HG03139 (cell line): Measurements from ENCODE around the gene LIF.

ENCODE experiments used
- ATAC-seq: cut with Tn5 transposase; IDR thresholded peaks from one replicate; pipeline ENCODE4 v1.9.1; 2021; ENCODE audit not compliant: unreplicated experiment

LIF gene

DNA sequence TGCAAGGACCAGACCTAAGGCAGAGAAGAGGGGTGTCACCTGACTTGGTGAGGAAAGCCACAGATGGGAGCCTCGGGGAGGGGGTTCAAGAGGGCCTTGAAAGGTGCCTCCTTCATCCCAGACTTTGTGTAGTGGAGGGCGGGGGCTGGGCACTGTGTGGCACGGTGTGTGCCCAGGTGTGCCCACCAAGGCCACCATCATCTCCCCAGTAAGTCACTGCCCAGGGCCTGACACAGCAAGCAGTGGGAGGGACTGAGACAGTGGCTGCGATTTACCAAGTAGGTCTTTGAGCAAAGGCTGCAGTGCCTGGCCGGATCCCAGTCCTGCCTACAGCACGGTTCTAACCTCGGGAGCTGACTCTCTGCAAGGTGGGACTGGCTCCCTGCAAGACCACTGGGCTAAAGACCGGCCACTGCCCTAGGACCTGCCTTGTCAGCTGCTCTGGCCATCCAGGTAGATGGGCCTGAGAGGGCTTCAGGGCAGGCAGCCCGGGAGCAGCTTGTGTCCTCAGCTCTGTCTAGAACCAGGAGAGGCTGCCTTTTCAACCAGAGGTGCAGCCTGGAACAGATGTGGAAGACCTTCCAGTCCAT lies 18.7 kb upstream of the LIF start:
- no peak for ATAC-seq

DNA sequence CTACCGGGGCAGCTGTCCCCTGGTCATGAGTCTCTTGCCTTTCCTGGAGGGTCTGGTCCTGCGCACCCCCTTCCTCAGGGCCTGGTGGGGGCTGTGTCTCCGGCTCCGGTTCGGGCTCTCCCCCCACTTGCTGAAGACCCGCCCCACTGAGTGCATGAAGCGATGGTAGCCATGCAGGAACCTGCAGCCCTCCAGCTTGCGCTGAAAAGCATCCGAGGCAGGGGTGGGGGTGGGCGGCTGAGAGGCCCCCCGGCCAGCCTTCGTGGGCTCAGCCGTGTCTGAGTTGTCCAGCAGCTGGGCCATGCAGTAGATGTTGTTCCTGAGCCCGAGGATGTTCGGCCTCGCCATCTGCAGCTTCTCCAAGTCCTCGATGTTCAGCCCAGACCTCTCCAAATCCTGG lies 17.3 kb upstream of the LIF start:
- no peak for ATAC-seq

DNA sequence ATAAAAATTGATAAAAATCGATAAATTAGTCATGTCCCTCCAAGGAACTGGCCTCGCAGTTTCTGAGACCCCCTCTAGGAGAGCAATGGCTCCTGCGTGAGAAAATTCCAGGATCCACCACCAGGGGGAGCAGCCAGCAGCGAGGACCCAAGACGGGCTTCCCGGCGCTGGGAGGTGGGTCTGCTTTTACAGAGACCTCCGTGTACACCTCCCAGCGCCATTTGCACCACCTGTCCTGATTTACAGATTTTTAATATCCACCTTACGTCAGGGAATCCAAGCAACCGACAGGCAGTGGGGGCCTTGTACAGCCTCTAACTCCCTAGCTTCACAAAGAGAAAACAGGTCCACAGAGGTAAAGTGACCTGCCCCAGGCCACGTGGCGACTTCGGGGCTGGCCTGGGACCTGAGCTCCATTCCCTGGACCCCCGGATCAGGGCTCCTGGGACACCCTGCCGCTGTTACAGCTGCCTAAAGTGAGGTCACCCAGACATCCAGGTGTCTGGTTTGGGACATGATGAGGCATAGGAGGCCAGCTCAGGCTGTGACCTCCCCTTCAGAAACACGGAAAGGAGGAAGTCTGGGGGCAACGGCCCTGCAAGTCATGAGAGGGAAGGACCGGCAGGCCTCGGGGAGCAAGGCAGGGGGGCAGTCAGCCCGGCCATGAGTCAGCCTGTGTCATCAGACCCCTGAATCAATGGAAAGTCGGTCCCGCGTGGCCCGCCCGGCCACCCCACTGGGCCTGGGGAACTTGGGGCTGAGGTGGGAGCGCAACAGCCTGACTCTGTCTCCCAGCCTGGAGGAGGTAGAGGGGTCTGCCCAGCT lies 16.6 kb upstream of the LIF start:
- ATAC-seq = no peak

DNA sequence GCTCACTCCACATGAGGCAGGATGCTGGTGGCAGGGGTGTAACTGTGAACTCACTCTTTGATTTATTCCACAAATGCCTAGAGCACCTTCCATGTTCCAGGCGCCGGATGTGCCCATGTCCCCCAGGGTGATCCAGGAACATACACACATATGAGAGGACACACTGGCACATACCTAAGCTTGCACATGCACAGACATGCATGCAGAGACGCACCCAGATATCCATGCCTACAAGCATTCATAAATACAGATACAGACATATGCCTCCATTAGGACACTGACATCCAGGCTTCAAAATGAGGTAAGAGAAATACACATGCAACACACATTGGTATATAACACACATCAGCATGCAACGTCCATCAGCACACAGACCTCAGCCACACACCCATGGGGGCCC lies 15.6 kb upstream of the LIF start:
- ATAC-seq = no peak

DNA sequence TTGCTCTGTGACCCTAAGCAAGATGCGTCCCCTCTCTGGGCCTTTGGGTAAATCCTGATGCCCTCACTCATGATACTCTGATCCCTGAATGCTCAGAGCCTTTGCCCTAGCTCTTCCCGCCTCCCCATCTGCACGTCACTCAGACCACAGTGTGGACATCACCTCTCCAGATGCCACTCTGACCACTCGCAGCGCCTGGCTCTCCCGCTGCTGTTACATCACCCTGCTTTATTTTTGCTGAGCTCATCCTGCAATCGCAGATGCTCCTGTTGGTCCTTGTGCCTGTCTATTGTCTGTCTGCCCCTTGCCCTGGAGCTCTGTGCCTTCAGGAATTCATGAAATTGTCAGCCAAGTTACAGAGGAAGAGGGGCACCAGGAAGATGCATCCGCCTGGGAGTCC lies 14.6 kb upstream of the LIF start:
- ATAC-seq = no peak

DNA sequence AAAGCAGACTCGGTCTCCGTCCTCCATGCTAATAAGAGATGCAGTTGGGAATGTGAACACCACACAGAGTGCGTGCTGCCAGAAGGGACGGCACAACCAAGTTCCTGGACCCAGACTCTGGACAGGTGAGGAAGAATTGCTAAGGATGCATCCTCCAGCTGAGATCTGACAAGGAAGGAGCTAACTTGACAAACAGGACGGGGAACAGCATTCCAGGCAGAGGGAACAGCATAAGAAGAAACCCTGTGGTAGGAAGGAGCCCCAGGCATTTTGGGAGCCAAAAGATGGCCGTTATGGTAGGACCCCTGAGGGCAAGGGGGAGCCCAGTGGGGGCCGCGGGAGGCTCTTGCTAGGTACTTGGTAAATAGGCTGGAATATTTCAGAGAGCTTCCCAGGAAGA lies 14.1 kb upstream of the LIF start:
- no peak for ATAC-seq

DNA sequence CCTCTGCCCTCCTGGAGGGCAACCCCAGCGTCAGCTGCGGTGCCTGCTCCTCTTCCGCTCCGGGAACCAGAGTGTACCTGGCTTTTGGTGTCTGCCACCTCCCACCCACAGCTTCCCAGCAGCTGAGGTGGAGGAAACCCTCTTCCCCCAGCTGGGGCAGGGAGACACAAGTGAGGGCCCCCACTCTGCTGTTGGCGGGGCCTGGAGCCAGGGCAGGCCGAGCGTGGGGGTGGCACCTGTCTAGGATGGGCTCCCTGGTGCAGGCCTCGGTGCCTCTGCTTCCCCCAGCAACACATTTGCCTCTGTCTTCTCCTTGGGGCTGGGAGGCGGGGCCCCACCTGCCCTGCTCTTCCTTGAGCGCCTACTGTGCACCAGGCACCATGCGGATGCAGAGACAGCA lies 13.7 kb upstream of the LIF start:
- no peak for ATAC-seq

DNA sequence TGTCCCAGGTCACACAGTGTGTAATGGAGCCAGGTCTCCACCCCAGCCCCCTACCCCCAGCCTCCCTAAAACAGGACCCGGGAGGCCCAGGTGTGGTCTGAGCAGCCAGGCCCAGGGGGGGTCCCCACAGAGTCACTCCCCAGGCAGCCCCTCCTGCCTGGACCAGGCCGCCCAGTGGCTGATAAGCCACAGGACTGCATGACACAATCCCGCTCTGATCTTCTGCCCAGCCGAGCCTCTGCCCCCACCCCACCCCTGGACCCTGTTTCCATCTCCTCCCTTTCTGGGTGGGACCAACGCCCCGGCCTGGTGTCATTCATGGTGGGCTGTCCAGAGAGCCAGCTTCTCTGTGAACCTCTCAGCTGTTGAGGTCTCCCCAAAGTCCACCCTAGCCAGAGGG lies 7.8 kb upstream of the LIF start:
- no peak for ATAC-seq

DNA sequence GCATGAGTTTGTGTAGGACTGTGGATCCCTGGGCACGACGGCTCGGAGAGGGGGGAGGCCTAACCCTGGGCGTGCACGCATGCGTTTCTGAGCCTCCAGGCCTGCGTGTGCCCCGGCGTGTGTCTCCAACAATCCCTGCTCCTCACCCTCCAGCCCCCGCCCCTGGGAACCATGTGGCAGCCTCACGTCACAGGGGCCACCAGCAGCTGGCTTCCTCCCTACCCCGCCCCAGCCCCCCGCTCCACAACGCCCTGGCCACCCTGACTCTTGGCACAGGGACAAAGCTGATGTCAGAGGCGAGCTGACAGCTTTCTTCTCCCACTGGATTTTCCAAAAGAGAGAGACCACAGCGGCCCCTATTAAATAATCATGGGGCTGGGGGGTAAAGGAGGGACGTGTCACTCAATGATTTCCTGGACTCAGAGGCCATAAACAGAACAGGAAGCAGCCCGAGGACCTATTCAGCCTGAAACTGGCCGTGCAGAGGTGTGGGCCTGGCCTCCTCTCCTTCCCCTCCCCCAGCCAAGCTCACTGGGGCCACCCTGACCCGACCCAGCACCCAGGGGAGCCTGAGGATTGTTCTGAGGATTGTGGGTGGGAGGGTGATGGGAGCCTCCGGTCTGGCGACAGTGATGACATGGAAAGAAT lies 6.8 kb upstream of the LIF start:
- ATAC-seq = no peak

DNA sequence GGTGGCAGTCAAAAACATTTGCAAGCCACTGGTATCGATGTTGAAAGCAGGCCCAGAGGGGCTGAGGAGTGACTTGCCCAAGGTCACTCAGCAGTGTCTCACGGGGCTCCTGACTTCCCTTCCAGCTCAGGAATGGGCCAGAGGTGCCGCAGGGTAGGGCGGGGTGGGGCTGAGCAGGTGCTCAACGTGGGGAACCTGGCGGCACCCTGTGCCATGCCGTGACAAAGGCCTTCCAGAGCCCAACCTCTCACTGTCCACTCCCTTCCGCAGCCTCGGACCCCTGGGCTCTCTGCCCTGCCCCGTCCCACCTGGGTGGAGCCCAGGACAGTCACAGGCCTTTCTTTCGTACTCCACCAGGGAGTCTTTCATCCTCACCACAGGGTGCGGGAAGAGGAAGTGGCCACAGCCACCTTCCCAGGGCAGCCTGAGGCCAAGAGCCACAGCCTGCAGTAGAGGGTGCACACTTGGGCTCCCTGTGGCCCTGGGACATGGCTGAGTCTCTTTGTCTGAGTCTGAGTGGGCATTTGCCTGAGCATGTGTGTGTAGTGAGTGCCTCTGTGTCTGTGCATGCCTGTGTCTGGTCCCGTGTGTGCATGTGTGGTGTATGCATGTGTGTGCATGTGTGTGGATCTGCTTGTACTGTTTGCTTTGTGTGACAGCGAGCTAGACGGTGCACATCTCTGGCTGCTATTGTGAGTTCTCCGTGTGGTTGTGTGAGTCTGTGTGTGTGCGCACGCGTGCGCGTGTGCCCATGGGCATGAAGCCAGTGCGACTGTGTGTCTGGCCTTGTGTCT lies 6.0 kb upstream of the LIF start:
- no peak for ATAC-seq

DNA sequence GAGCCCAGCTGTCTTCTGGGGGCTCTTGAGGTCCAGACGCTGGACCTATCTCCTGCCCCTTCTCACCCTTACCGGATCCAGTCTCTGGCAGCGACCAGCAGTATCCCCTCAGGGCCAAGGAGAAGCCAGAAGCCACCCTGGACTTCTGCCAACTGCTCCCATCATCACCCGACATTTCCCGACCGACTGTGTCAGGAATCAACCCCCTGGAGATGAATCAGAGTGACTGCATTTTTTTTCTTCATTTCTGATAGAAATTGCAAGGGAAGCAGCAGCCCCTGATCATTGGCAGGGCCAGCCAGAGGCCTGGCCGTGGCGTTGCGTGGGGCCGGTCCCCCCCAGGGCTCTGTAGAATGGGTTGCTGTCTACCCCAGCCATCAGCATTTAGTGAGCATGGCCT lies 5.2 kb upstream of the LIF start:
- no peak for ATAC-seq

DNA sequence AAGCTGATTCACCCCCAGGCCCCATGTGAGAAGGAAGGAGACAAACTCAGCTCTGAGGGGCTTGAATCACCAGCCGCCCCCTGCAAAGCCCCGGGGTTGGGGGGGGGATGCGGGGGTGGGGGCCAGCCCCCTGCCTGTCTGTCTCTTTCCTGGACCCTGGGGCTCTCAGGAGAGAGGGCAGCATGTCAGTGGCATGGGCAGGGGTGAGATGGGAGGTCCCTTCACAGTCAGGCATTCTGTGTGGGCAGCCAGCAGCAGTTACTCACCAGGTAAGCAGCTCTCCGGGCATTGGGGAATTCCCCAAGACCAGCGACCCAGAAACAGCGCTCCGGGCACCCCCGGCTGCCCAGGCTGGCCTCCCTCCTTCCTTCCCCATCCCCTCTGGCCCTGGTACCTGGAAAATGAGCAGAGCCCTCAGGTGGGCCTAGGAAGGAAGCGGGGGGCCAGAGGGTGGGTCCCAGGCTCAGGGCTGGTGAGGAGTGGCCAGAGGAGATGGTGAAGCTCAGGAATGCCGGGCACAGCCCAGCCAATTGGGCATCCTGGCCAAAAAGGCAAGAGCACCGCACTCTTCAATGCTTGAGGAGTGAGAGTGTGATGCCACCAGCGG lies 4.2 kb upstream of the LIF start:
- ATAC-seq = no peak

DNA sequence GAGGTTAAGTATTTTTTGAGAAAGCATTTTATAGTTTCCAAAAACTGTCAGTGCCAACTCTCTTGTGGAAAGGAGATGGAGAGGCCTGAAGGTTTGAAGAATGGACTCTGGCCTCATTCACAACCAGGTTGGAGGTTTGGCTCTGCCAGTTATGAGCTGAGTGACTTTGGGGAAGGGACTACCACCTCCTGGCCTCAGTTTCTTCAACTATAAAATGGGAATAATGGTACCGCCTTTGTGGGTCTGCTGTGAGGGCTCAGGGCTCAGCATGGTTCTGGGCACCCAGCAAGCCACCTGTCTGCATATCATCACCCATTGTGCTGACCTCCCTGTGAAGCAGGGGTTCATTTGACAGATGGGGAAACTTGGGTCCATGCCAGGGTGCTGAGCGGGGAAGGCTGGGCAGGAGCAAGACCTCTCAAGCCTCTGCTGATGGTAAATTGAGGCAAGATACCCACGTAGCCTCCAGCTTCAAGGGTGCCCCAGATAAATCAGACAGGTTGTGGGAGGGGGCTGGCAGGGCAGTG lies 3.5 kb upstream of the LIF start:
- ATAC-seq = no peak

DNA sequence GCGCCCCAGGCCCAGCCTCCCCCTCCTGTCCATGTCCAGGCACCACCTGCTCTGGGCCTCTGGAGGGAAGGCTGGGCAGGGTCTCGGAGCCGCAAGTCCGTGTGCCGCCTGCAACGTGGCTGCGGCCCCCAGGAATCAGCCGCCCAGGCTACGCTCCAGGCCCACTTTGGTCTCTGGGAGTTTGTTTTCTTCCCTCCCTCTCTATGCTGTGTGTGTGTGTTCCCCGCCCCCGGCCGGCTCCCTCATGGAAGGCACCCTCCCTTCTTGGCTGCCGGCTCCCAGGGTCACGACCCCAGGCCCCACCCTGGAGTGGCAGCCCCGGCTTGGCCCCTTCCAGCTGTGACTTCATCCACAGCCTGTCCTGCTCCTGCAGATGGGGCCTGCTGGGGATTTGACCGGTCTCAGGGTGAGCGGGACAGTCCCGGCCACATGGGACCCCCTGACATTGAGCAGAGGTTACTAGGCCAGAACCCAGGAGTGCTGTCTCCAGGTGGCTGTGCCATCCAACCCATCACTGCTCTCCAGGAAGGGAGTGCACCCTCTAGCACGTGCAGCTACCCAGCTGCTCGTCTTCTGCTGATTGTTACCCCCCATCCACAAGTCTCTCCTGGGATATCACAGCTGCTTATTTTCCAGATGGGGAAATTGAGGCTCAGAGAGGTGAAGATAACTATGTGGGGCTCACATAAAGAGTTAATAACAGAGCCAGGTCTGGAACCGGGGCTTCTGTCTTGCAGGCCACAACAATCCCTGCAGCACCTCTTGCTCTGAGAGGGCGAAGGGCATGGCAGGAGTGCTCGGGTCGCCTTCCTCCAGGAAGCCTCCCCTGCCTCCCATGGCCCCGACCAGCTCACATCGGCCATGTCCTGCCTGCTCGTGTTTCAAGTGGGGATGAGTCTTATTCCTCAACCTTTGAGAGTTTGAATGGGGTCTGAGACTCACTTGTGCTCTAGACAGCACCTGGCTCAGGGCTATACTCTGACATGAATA lies 2.8 kb upstream of the LIF start:
- ATAC-seq = no peak

DNA sequence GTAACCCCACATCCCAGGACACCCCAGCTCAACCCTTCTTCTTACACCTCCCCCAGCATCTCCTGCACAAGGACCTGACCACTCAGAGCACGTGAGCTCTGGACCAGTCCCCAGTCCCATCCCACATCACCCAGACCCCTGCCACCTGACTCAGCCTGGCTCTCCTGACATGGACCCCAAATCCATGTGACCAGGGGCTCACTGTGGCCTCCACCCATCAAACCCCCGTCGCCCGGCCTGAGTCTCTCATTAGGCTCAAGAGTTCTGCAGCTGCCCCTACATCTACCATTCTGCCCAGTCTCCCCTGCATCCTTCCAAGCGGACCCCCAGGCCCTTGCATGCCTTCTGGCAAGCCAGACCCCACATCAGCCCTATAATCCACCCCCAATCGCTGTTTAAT lies 1.9 kb upstream of the LIF start:
- no peak for ATAC-seq

DNA sequence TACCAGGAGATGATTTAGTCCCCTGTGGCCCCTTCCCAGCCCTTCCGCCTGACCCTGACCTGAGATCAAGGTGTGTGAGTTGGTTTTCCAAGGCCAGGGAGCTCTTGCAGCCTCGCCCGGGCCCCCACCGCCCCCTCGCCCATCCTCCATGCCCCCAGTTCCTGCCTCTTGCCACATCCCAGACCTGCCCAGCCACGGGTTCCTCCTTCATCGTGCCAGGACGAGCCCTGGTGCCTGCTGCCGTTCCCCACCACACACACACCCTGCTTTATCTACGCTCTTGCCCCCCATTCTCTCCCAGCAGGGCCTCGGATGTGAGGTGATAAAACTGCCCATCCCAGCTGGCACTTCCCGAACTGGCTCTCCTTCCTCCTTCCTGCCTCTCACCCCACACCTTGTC lies 1.4 kb upstream of the LIF start:
- no peak for ATAC-seq

DNA sequence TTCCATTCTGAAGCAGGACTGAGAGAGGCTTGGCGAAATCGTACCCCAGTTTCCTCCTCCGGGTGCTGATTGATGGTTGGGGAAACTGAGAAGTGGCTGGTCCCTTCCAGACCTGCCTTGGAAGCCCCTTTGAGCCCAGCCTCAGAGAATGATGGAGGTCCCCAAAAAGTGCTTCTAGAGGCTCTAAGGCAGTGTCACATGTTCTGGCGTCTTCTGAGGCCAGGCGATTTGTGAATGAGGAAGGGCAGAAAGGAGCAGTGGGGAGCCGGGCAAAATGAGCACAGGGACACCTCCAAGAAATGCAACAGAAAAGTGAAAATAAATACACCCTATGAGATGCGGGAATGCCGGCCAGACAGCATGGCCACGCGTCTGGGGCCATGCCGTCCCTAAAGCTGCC lies 1.0 kb upstream of the LIF start:
- no peak for ATAC-seq

DNA sequence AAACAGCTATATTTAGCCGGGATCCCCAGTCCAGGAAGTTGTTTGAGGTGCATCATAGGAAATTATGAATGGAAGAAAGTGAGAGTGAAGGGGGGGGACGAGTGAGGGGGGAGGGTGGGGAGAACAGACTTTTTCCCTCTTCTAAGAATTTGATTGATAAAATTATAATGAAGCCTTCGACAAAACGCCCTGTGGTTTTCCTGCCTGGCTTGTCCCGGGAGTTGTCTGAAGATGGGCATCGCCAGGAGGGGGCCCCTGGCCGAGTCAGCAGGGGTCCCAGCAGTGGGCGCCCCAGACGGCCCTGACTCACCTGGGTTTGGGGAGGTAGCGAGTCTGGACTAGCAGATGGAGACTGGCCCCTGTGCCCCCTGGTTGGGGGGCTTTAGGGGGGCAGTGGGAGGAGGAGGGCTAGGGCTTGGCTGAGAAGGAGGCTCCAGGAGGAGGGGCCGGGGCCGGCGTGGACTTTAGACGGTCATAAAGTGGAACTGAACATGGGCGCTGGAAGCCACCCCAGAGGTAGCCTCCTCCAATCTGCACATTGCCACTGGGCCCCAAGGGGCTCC lies 336 bp upstream of the LIF start:
- no peak for ATAC-seq

DNA sequence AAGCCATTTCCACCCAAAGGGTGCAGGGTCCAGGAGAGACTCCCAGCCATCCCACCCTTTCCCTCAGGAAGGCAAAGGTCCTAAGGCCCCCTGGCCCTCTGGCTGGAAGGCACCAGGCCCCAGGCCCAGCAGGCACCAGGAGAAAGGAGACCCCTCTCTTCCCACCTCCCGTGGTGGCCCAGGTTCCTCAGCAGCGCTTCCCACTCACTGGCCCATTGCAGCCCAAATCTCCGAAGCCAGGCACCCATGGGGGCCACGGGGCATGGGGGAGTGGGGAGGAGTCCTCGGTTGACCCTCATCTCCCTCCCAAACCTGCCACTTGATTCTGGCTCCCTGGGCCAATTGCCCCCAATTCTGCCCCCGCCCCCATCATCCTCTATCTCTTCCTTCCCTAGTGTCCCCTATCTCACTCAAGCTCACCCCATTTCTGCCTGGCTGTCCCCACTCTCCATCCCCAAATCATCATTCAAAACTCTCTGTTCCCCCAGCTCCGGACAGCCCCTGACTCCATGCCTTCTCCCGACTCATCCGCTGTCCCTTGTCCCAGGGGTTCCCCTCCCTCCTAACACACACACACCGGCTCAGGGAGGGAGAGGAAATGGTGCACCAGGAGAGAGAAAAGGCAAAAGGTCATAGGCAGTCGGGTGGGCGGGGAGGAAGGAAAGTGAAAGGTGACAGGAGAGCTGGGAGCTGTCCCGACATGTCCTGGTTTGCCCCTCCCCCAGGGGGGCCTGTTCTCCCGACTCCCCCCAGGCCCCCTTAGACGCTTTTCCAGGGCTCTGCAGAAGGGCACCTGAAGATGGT lies 1.2 kb downstream of the LIF start:
- ATAC-seq = no peak
